Ovary (tissue), 3 donors: ENCODE data around the gene YKT6.

Experiments
- CTCF ChIP-seq, 3 donors: fragments of 450-650 bp in 2 of 3; fragments of 200-600 bp in 1 of 3; IDR thresholded peaks; one replicate each; pipeline versions ENCODE4 v1.5.1 to v1.8.0; 2016 to 2022; ENCODE audit warnings: antibody characterized with exemption in 3 of 3, mild to moderate bottlenecking in 1 of 3
- EP300 ChIP-seq: sonication (generic); formaldehyde crosslinking; IDR thresholded peaks from one replicate; pipeline ENCODE4 v1.6.1; 2017; ENCODE audit warnings: antibody characterized with exemption
- POLR2A ChIP-seq: fragments of 450-650 bp; IDR thresholded peaks from one replicate; pipeline ENCODE4 v1.6.1; 2017; ENCODE audit warnings: antibody characterized with exemption, mild to moderate bottlenecking, moderate library complexity
- donor health status: DM: no; HTN: no; CAD: no.

- no peak for TF ChIP-seq POLR2A
- TF ChIP-seq CTCF (IDR thresholded peaks at IDR 0.05): no peak
- TF ChIP-seq EP300: no peak
Measured at GRCh38 chr7:44249639-44250234, 49.0 kb downstream of the YKT6 start.
